Mesenteric fat pad (tissue), 1 donor: ENCODE results near the gene PPIA. TPM values are rescaled to one million over a fixed set of nuclear protein-coding genes. Genes with fewer than 3 reads are reported as not detected.
"Not testable (repeated sequence)": the region's sequence is repeated elsewhere in the genome, so short reads cannot be mapped to it uniquely, and the experiment has no call there.

ENCODE experiments used
- DNase-seq: peaks from one replicate; pipeline ENCODE4 v3.0.0-alpha.2; 2020; ENCODE audit warnings: low spot score
- total RNA-seq: library from RNA; stranded (reverse); fragmentation: NEBNext Ultra II Directional; extraction: Animal tissue kit (Norgen Biotek cat#: 25700); gene quantifications from one replicate; pipeline ENCODE4 v1.2.1, GENCODE V29; 2021
- donor health status: DM: yes; HTN: yes; CAD: no.

PPIA gene
- total RNA-seq, 1 donor from 2014 or later = 1,211 TPM

GRCh38 chr7:44762726-44763522 lies 33.6 kb upstream of the PPIA start:
- no peak for DNase-seq

GRCh38 chr7:44764081-44764480 lies 32.4 kb upstream of the PPIA start:
- DNase-seq = no peak

GRCh38 chr7:44764665-44765578 lies 31.6 kb upstream of the PPIA start:
- no peak for DNase-seq

GRCh38 chr7:44765579-44766415 lies 30.7 kb upstream of the PPIA start:
- no peak for DNase-seq

DNA sequence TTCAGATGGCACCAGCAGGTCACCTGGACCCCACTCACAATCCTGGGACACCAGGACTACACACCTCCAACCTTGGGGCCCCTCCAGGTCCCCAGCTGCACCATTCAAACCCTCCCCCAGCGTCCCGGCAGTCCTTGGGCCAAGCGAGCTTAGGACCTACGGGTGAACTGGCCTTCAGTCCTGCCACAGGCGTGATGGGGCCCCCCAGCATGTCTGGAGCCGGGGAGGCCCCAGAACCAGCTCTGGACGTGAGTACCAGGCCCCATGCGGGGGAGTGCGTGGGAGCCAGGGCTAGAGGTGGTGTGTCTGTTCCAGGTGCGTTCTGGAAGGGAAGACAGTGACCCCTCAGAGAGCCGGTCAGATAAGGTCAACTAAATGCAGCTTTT lies 30.1 kb upstream of the PPIA start:
- DNase-seq = no peak

- no peak for DNase-seq
These were observed 29.2 kb upstream of the PPIA start for GRCh38 chr7:44767134-44767911.

- DNase-seq = no peak
These were observed 28.4 kb upstream of the PPIA start for GRCh38 chr7:44767912-44768627.

GRCh38 chr7:44768628-44769371 lies 27.7 kb upstream of the PPIA start:
- no peak for DNase-seq

GRCh38 chr7:44769376-44769775 lies 27.1 kb upstream of the PPIA start:
- no peak for DNase-seq

GRCh38 chr7:44769776-44770294 lies 26.6 kb upstream of the PPIA start:
- no peak for DNase-seq

GRCh38 chr7:44771358-44771757 lies 25.1 kb upstream of the PPIA start:
- no peak for DNase-seq

DNA sequence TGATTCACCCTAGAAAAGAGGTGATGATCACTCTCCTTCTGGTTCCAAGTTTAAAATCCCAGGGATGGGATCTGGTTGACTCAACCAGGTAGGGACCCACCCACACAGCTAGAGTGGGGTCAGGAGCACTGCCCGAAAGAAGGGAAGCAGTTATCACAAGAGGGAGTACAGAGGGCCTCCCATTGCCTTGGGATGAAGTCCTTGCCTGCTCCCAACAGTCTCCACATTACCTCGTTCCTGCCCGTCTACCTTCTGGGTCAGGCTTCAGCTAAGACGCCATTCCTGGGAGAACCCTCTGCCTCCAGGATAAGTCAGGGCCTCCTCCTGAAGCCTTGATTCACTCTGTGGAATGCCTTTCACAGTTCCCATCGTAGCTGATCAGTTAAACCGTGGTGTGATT lies 24.0 kb upstream of the PPIA start:
- no peak for DNase-seq

DNA sequence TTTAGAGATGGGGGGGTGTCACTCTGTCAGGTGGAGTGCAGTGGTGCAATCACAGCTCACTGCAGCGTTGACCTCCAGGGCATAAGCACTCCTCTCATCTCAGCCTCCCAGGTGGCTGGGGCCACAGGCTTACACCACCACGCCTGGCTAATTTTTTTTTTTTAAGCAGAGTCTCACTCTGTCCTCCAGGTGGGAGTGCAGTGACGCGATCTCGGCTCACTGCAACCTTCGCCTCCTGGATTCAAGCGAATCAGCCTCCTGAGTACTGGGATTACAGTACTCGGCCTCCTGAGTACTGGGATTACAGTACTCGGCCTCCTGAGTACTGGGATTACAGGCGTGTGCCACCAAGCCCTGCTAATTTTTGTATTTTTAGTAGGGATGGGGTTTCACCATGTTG lies 23.6 kb upstream of the PPIA start:
- DNase-seq = no peak

- not testable (repeated sequence) for DNase-seq
These were observed 22.0 kb upstream of the PPIA start for GRCh38 chr7:44774486-44774885.

- DNase-seq = no peak
These were observed 20.9 kb upstream of the PPIA start for GRCh38 chr7:44775383-44776107.

- no peak for DNase-seq
These were observed 20.3 kb upstream of the PPIA start for GRCh38 chr7:44776211-44776610.

DNA sequence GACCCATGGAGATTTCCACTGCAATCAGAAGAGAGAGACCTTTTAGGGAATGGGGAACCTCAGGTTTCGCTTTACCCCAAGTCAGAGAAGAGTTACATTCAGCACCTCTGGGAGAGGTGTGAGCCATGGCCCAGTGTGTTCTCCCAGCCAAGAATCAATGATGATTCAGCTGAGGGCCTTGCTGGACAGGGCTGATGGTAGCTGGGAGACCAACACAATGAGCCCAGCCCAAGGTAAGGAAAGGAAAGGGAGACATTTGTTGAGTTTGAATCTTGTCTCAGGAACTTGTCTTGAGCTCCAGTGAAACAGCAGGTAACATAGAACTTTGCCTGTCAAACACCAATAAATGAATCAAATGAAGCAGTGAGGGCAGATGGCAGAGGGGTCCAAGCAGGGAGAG lies 14.0 kb upstream of the PPIA start:
- no peak for DNase-seq

GRCh38 chr7:44783407-44783806 lies 13.1 kb upstream of the PPIA start:
- DNase-seq = no peak
